ENCODE results near the gene JAKMIP1.

- no peak for TF ChIP-seq POLR2A (IDR thresholded peaks at IDR 0.05)
- TF ChIP-seq, protein P1, sequence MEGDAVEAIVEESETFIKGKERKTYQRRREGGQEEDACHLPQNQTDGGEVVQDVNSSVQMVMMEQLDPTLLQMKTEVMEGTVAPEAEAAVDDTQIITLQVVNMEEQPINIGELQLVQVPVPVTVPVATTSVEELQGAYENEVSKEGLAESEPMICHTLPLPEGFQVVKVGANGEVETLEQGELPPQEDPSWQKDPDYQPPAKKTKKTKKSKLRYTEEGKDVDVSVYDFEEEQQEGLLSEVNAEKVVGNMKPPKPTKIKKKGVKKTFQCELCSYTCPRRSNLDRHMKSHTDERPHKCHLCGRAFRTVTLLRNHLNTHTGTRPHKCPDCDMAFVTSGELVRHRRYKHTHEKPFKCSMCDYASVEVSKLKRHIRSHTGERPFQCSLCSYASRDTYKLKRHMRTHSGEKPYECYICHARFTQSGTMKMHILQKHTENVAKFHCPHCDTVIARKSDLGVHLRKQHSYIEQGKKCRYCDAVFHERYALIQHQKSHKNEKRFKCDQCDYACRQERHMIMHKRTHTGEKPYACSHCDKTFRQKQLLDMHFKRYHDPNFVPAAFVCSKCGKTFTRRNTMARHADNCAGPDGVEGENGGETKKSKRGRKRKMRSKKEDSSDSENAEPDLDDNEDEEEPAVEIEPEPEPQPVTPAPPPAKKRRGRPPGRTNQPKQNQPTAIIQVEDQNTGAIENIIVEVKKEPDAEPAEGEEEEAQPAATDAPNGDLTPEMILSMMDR (IDR thresholded peaks at IDR 0.05): no peak
- no peak for TF ChIP-seq POLR2AphosphoS5 (IDR thresholded peaks at IDR 0.05)
- TF ChIP-seq EP300 (IDR thresholded peaks at IDR 0.05): no peak
Observed at GRCh38 chr4:6184169-6184568, 16.2 kb downstream of the JAKMIP1 start.
